Measurements from ENCODE around the gene SESN3. TPM values are rescaled to one million over a fixed set of nuclear protein-coding genes. Genes with fewer than 3 reads are reported as not detected.

The SESN3 gene
- polyA plus RNA-seq, 1 of the 3 experiments (the other 2 are of a cell fraction) = 1.7 TPM

DNA sequence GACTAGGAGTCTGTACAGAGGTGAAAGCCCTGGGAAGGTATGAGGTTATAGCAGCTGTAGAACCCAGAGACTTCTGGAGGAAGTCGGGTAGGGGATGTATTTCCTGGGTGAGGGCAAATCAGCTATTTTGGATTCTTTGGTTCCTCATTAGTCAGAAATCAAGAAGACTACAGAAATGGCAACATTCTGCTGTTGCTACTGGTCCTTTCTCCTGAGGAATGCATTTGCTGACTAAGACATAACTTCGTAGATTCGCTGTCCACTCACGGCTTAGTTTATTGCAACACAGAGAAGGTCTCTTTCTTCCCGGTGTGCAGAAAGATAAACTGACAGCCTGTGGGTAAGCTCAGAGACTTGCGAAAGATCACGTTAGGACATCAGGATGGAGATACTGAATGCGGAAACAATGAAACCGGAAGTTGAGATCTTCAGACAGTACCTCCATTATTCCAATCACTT, 25.3 kb upstream of the SESN3 start:
- Histone ChIP-seq H3K79me2 (ENCODE audit: insufficient read depth) (no peaks in the 10 kb centered on the region), H3K9ac (no peak overlapping the region), H2AFZ (ENCODE audit: low read depth) (no peak overlapping the region), H3K4me1 (ENCODE audit: control insufficient read depth in 1 of 2, insufficient read depth in 2 of 2, low read depth in 1 of 2, low read length in 1 of 2) (peaks cover 5 to 24% of the 10 kb centered on the region in 2 experiments; a peak in 3 of 4 replicates), H3K4me2 (no peak overlapping the region), H3K36me3 (replicated peaks in 1 of 2; ENCODE audit: control insufficient read depth in 1 of 2, insufficient read depth in 2 of 2, low read length in 1 of 2) (no peaks in the 10 kb centered on the region), H3K9me2 (no peaks in the 10 kb centered on the region), H3F3A (replicated peaks; ENCODE audit: insufficient read depth) (no peaks in the 10 kb centered on the region), H3K27ac (ENCODE audit: low read depth in 2 of 2, low read length in 1 of 2) (no peak overlapping the region), H3K9me3 (no peaks in the 10 kb centered on the region), H3K4me3 (ENCODE audit: low read depth in 2 of 2, low read length in 1 of 2) (no peak overlapping the region), H4K20me1 (ENCODE audit: insufficient read depth) (no peaks in the 10 kb centered on the region), H3K27me3 (ENCODE audit: insufficient read depth) (no peaks in the 10 kb centered on the region)
- WGBS (ENCODE audit: low lambda C conversion rate) = 80% methylated on average over 9 of the region's 9 CpGs
- ChIA-PET POLR2A (no interaction called here), CTCF (no interaction called here)
- TF ChIP-seq, protein P1, sequence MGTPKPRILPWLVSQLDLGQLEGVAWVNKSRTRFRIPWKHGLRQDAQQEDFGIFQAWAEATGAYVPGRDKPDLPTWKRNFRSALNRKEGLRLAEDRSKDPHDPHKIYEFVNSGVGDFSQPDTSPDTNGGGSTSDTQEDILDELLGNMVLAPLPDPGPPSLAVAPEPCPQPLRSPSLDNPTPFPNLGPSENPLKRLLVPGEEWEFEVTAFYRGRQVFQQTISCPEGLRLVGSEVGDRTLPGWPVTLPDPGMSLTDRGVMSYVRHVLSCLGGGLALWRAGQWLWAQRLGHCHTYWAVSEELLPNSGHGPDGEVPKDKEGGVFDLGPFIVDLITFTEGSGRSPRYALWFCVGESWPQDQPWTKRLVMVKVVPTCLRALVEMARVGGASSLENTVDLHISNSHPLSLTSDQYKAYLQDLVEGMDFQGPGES (IDR thresholded peaks at IDR 0.05; ENCODE audit: low read depth, low read length) = no peak
- no peak for TF ChIP-seq SIN3A (IDR thresholded peaks at IDR 0.05; ENCODE audit: borderline replicate concordance, low read depth, low read length)
- no peak for TF ChIP-seq GATA2 (CRISPR knock-in tag; IDR thresholded peaks at IDR 0.05)
- no peak for TF ChIP-seq FOXM1 (IDR thresholded peaks at IDR 0.05; ENCODE audit: low read depth)
- no peak for TF ChIP-seq NRF1 (IDR thresholded peaks at IDR 0.05; ENCODE audit: low read depth, low read length)
- no peak for TF ChIP-seq FOXJ3 (CRISPR knock-in tag; IDR thresholded peaks at IDR 0.05)
- TF ChIP-seq TEAD4 (IDR thresholded peaks at IDR 0.05; ENCODE audit: borderline replicate concordance, insufficient read depth) = no peak
- TF ChIP-seq, protein P2, sequence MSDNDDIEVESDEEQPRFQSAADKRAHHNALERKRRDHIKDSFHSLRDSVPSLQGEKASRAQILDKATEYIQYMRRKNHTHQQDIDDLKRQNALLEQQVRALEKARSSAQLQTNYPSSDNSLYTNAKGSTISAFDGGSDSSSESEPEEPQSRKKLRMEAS (IDR thresholded peaks at IDR 0.05; ENCODE audit: low read depth) = no peak
- TF ChIP-seq EP300 (IDR thresholded peaks at IDR 0.05; ENCODE audit: borderline replicate concordance in 1 of 2, low read depth in 1 of 2, low read length in 1 of 2) = no peak
- DNase-seq = no peak

DNA sequence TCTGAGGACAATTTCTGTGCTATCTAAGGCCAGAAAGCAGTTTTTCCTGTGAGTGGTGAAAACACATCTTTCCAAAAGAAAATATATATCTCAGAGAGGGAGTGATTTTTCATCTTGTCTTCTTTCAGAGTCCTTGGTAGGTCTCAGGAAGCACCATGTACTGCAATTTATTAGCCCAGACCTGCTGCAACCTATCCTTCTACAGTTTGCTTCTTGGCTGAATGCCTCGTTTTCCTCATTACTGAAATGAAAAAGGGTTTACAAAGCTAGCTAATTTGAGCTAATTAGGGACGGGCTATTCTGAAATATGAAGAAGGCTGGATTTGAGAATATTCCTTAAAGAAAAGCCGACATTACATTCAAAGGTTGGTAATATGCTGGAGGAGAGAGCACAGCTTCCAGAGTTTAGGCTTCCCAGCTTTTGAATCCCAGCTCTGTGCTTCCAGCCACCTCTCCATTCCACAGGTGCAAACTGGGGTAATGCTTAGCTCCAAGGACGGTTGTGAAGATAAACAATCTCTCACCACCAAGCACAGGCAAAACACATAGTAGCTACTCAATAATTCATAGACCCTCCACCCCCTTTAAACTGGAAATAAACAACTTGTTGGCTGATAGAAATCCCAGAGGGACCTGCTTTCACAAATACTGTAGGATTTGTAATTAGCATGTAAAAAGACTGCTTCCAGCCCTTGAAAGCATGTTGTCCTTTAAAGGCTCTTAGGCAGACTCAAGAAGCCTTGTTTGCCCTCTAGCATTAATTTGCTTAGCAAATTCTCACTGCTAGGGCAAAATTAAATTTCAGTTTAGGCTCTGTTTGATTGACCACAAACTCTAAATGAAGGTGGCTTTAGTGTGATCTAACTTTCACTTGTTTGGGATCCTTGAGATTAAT, 24.5 kb upstream of the SESN3 start:
- CTCF ChIA-PET = interaction anchor here (2.7 kb wide), 1 partner anchor 451 kb away, joined by 8 read pairs; no protein-coding TSS in a partner anchor
- H3K9me2 ChIP-seq = no peaks in the 10 kb centered on the region
- no peaks in the 10 kb centered on the region for H3K27me3 ChIP-seq (ENCODE audit: insufficient read depth)

More for the DNA sequence above, 24.5 kb upstream of the SESN3 start:
- Histone ChIP-seq H3K9ac (no peak overlapping the region), H3K4me1 (ENCODE audit: control insufficient read depth in 1 of 2, insufficient read depth in 2 of 2, low read depth in 1 of 2, low read length in 1 of 2) (peaks cover 5 to 25% of the 10 kb centered on the region in 2 experiments; a peak in 3 of 4 replicates), H3K36me3 (replicated peaks in 1 of 2; ENCODE audit: control insufficient read depth in 1 of 2, insufficient read depth in 2 of 2, low read length in 1 of 2) (no peaks in the 10 kb centered on the region), H2AFZ (ENCODE audit: low read depth) (no peak overlapping the region), H3F3A (replicated peaks; ENCODE audit: insufficient read depth) (no peaks in the 10 kb centered on the region), H3K79me2 (ENCODE audit: insufficient read depth) (no peaks in the 10 kb centered on the region), H4K20me1 (ENCODE audit: insufficient read depth) (no peaks in the 10 kb centered on the region), H3K9me3 (no peaks in the 10 kb centered on the region), H3K4me2 (no peak overlapping the region), H3K27ac (ENCODE audit: low read depth in 2 of 2, low read length in 1 of 2) (peak overlapping the region in 1 of 2 experiments; percentile 94; a peak in 2 of 4 replicates), H3K4me3 (ENCODE audit: low read depth in 2 of 2, low read length in 1 of 2) (no peak overlapping the region)
- POLR2A ChIA-PET = interaction anchor here (3.5 kb wide), 1 partner anchor 24 kb away, joined by 17 read pairs; the partner anchor contains the start of gene SESN3
- no peak for DNase-seq
- WGBS (ENCODE audit: low lambda C conversion rate) = 63% methylated on average over 4 of the region's 4 CpGs
- TF ChIP-seq RCOR1 (IDR thresholded peaks at IDR 0.05; ENCODE audit: low read length) (no peak), POLR2AphosphoS5 (IDR thresholded peaks at IDR 0.05; ENCODE audit: low read depth, low read length) (no peak), EP300 (IDR thresholded peaks at IDR 0.05; ENCODE audit: borderline replicate concordance in 1 of 2, low read depth in 1 of 2, low read length in 1 of 2) (no peak), NFIC (IDR thresholded peaks at IDR 0.05; ENCODE audit: borderline replicate concordance) (no peak), TCF12 (IDR thresholded peaks at IDR 0.05) (no peak), EZH2phosphoT487 (IDR thresholded peaks at IDR 0.05; ENCODE audit: borderline replicate concordance, low read depth) (no peak), FOXJ3 (CRISPR knock-in tag; IDR thresholded peaks at IDR 0.05) (no peak)
- TF ChIP-seq, protein P3, sequence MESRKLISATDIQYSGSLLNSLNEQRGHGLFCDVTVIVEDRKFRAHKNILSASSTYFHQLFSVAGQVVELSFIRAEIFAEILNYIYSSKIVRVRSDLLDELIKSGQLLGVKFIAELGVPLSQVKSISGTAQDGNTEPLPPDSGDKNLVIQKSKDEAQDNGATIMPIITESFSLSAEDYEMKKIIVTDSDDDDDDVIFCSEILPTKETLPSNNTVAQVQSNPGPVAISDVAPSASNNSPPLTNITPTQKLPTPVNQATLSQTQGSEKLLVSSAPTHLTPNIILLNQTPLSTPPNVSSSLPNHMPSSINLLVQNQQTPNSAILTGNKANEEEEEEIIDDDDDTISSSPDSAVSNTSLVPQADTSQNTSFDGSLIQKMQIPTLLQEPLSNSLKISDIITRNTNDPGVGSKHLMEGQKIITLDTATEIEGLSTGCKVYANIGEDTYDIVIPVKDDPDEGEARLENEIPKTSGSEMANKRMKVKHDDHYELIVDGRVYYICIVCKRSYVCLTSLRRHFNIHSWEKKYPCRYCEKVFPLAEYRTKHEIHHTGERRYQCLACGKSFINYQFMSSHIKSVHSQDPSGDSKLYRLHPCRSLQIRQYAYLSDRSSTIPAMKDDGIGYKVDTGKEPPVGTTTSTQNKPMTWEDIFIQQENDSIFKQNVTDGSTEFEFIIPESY (IDR thresholded peaks at IDR 0.05; ENCODE audit: borderline replicate concordance, low read depth) = no peak
- TF ChIP-seq, protein P4, sequence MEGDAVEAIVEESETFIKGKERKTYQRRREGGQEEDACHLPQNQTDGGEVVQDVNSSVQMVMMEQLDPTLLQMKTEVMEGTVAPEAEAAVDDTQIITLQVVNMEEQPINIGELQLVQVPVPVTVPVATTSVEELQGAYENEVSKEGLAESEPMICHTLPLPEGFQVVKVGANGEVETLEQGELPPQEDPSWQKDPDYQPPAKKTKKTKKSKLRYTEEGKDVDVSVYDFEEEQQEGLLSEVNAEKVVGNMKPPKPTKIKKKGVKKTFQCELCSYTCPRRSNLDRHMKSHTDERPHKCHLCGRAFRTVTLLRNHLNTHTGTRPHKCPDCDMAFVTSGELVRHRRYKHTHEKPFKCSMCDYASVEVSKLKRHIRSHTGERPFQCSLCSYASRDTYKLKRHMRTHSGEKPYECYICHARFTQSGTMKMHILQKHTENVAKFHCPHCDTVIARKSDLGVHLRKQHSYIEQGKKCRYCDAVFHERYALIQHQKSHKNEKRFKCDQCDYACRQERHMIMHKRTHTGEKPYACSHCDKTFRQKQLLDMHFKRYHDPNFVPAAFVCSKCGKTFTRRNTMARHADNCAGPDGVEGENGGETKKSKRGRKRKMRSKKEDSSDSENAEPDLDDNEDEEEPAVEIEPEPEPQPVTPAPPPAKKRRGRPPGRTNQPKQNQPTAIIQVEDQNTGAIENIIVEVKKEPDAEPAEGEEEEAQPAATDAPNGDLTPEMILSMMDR (IDR thresholded peaks at IDR 0.05) = no peak
- TF ChIP-seq, protein P5, sequence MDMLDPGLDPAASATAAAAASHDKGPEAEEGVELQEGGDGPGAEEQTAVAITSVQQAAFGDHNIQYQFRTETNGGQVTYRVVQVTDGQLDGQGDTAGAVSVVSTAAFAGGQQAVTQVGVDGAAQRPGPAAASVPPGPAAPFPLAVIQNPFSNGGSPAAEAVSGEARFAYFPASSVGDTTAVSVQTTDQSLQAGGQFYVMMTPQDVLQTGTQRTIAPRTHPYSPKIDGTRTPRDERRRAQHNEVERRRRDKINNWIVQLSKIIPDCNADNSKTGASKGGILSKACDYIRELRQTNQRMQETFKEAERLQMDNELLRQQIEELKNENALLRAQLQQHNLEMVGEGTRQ (IDR thresholded peaks at IDR 0.05; ENCODE audit: borderline replicate concordance, low read depth, low read length) = no peak

Measured in SK-N-SH (cell line).